Measurements from ENCODE around the gene IGFN1.

IGFN1 gene

GRCh38 chr1:201142011-201142848 is 48.4 kb upstream of the IGFN1 start:
- Histone ChIP-seq H3K9me3 (ENCODE audit: insufficient read depth, low read length, severe bottlenecking) (no peaks in the 10 kb centered on the region), H3K36me3 (ENCODE audit: insufficient read depth, low read length) (peaks cover 88% of the 10 kb centered on the region), H3K27me3 (ENCODE audit: insufficient read depth, low read length, poor library complexity) (no peaks in the 10 kb centered on the region), H2AFZ (ENCODE audit: low read depth, low read length) (no peak overlapping the region), H3K4me1 (ENCODE audit: insufficient read depth, low read length) (no peaks in the 10 kb centered on the region), H3K4me3 (ENCODE audit: low read depth in 1 of 2, low read length in 2 of 2) (no peak overlapping the region), H3K27ac (ENCODE audit: low read length) (no peak overlapping the region), H4K20me1 (ENCODE audit: insufficient read depth, low read length) (peaks cover 12% of the 10 kb centered on the region), H3K79me2 (ENCODE audit: insufficient read depth, low read length) (no peaks in the 10 kb centered on the region), H3K9ac (ENCODE audit: low read depth, low read length) (no peak overlapping the region), H3K4me2 (ENCODE audit: insufficient read depth, low read length) (no peak overlapping the region)
- ATAC-seq (ENCODE audit: insufficient read depth, low read depth) (no peak), DNase-seq (no peak)
- TF ChIP-seq EZH2 (IDR thresholded peaks at IDR 0.05; ENCODE audit: borderline replicate concordance, low read depth, low read length, severe bottlenecking) (no peak), CTCF (IDR thresholded peaks at IDR 0.05; ENCODE audit: borderline replicate concordance, extremely low read depth, low read length, poor library complexity, severe bottlenecking) (no peak)

- H3K36me3 ChIP-seq (ENCODE audit: insufficient read depth, low read length) = peaks cover 90% of the 10 kb centered on the region
- TF ChIP-seq CTCF (IDR thresholded peaks at IDR 0.05; ENCODE audit: borderline replicate concordance, extremely low read depth, low read length, poor library complexity, severe bottlenecking) (no peak), EZH2 (IDR thresholded peaks at IDR 0.05; ENCODE audit: borderline replicate concordance, low read depth, low read length, severe bottlenecking) (no peak)
- no peaks in the 10 kb centered on the region for H3K79me2 ChIP-seq (ENCODE audit: insufficient read depth, low read length)
- H3K27ac ChIP-seq (ENCODE audit: low read length) = no peak overlapping the region
- no peaks in the 10 kb centered on the region for H3K27me3 ChIP-seq (ENCODE audit: insufficient read depth, low read length, poor library complexity)
- no peaks in the 10 kb centered on the region for H3K4me1 ChIP-seq (ENCODE audit: insufficient read depth, low read length)
- no peak overlapping the region for H3K4me2 ChIP-seq (ENCODE audit: insufficient read depth, low read length)
- H2AFZ ChIP-seq (ENCODE audit: low read depth, low read length) = no peak overlapping the region
- ATAC-seq (ENCODE audit: insufficient read depth, low read depth) = no peak
- no peak overlapping the region for H3K4me3 ChIP-seq (ENCODE audit: low read depth in 1 of 2, low read length in 2 of 2)
- H4K20me1 ChIP-seq (ENCODE audit: insufficient read depth, low read length) = peaks cover 14% of the 10 kb centered on the region
- no peaks in the 10 kb centered on the region for H3K9me3 ChIP-seq (ENCODE audit: insufficient read depth, low read length, severe bottlenecking)
- no peak for DNase-seq
- H3K9ac ChIP-seq (ENCODE audit: low read depth, low read length) = no peak overlapping the region
These were observed 47.5 kb upstream of the IGFN1 start for GRCh38 chr1:201142849-201143725.

GRCh38 chr1:201143726-201144635 is 46.6 kb upstream of the IGFN1 start:
- H3K79me2 ChIP-seq (ENCODE audit: insufficient read depth, low read length) = no peaks in the 10 kb centered on the region
- TF ChIP-seq CTCF (IDR thresholded peaks at IDR 0.05; ENCODE audit: borderline replicate concordance, extremely low read depth, low read length, poor library complexity, severe bottlenecking) = no peak
- TF ChIP-seq EZH2 (IDR thresholded peaks at IDR 0.05; ENCODE audit: borderline replicate concordance, low read depth, low read length, severe bottlenecking) = no peak
- peaks cover 95% of the 10 kb centered on the region for H3K36me3 ChIP-seq (ENCODE audit: insufficient read depth, low read length)
- H4K20me1 ChIP-seq (ENCODE audit: insufficient read depth, low read length) = peaks cover 22% of the 10 kb centered on the region
- no peaks in the 10 kb centered on the region for H3K9me3 ChIP-seq (ENCODE audit: insufficient read depth, low read length, severe bottlenecking)
- no peak overlapping the region for H3K4me2 ChIP-seq (ENCODE audit: insufficient read depth, low read length)
- H3K27ac ChIP-seq (ENCODE audit: low read length) = no peak overlapping the region
- H3K27me3 ChIP-seq (ENCODE audit: insufficient read depth, low read length, poor library complexity) = no peaks in the 10 kb centered on the region
- no peak overlapping the region for H3K4me3 ChIP-seq (ENCODE audit: low read depth in 1 of 2, low read length in 2 of 2)
- no peak for DNase-seq
- no peaks in the 10 kb centered on the region for H3K4me1 ChIP-seq (ENCODE audit: insufficient read depth, low read length)
- no peak overlapping the region for H3K9ac ChIP-seq (ENCODE audit: low read depth, low read length)
- H2AFZ ChIP-seq (ENCODE audit: low read depth, low read length) = no peak overlapping the region
- ATAC-seq (ENCODE audit: insufficient read depth, low read depth) = no peak
